SU-DHL-6 (cell line): ENCODE results near the gene PLPP7.

Experiments
- EZH2phosphoT487 ChIP-seq: fragments of 200-600 bp; sonication (generic), shearing (Covaris generic); conservative IDR thresholded peaks from 2 replicates; pipeline ENCODE4 v1.6.1; 2018; ENCODE audit warnings: mild to moderate bottlenecking, antibody characterized with exemption, low read length, moderate library complexity, mixed read lengths
- TF ChIP-seq, protein P1 (sequence below): fragments of 200-600 bp; sonication (generic); IDR thresholded peaks from one replicate; pipeline ENCODE4 v1.5.1; 2017; ENCODE audit warnings: antibody characterized with exemption, mild to moderate bottlenecking, low read length, moderate library complexity; ENCODE audit not compliant: insufficient read depth, poor library complexity, severe bottlenecking

DNA sequence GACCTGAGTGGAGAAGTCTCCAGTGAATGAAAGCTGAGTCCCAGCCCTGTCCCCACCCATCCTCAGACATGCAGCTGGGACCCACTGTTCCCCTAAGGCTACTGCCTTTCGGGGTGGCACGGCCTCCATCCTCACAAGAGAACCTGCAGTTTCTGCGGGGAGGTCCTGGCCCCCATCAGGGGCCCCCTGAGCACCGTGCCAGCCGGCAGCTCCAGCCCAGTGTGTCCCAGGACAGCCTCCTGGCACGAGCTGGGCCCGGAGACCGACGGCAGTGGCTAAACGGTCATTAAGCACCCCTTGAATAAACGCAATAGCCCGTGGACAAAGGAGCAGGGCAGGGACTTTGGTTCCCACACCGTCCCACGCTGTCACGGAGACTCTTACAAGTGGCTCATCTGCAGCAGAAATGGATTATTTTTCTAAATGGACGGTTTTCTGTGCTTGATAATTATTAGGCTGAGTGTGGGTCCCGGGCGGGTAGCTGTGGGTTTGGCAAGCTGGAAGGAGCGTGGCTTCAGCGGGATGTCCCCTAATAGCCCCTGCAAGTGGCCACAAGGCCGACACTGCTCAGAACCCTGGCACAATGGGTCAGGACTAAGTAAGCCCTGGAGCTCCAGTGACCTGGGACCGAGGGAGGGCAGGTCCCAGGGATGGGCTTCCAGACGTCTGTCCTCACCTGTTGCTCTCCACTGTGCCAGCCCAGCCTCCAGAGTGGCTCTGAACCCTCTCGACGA lies 30.7 kb upstream of the PLPP7 start:
- TF ChIP-seq, protein P1, sequence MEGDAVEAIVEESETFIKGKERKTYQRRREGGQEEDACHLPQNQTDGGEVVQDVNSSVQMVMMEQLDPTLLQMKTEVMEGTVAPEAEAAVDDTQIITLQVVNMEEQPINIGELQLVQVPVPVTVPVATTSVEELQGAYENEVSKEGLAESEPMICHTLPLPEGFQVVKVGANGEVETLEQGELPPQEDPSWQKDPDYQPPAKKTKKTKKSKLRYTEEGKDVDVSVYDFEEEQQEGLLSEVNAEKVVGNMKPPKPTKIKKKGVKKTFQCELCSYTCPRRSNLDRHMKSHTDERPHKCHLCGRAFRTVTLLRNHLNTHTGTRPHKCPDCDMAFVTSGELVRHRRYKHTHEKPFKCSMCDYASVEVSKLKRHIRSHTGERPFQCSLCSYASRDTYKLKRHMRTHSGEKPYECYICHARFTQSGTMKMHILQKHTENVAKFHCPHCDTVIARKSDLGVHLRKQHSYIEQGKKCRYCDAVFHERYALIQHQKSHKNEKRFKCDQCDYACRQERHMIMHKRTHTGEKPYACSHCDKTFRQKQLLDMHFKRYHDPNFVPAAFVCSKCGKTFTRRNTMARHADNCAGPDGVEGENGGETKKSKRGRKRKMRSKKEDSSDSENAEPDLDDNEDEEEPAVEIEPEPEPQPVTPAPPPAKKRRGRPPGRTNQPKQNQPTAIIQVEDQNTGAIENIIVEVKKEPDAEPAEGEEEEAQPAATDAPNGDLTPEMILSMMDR: no peak
- TF ChIP-seq EZH2phosphoT487: no peak
